Type B pancreatic cell (in vitro differentiated cells): ENCODE results near the gene EPHB1. TPM values are rescaled to one million over a fixed set of nuclear protein-coding genes. Genes with fewer than 3 reads are reported as not detected.

Experiments used
- DNase-seq: peaks from one replicate; pipeline ENCODE4 v3.0.0; 2021; ENCODE audit warnings: mixed read lengths; ENCODE audit not compliant: unreplicated experiment; ENCODE audit errors: extremely low spot score
- H3K27ac Mint-ChIP-seq: 2 replicates; pipeline ENCODE4 v1.8.0; 2021; ENCODE audit warnings: mild to moderate bottlenecking, mixed read lengths
- H3K27me3 Mint-ChIP-seq: 2 replicates; pipeline ENCODE4 v1.8.0; 2021; ENCODE audit warnings: mixed read lengths
- H3K36me3 Mint-ChIP-seq: 2 replicates; pipeline ENCODE4 v1.8.0; 2021; ENCODE audit warnings: mixed read lengths
- H3K4me1 Mint-ChIP-seq: one replicate; pipeline ENCODE4 v1.8.0; 2021; ENCODE audit warnings: mixed read lengths; ENCODE audit not compliant: unreplicated experiment
- H3K4me3 Mint-ChIP-seq: 2 replicates; pipeline ENCODE4 v1.8.0; 2021; ENCODE audit warnings: mild to moderate bottlenecking, mixed read lengths
- H3K9me3 Mint-ChIP-seq: 2 replicates; pipeline ENCODE4 v1.8.0; 2021; ENCODE audit warnings: mixed read lengths
- total RNA-seq: library from RNA; stranded (reverse); gene quantifications from 2 replicates; pipeline ENCODE4 v1.2.1, GENCODE V29; 2021; ENCODE audit warnings: low replicate concordance
- TF ChIP-seq, protein P1 (sequence below): fragments of 200-600 bp; sonication (generic); conservative IDR thresholded peaks from 2 replicates; pipeline ENCODE4 v1.5.0; 2021; ENCODE audit warnings: antibody characterized with exemption, mild to moderate bottlenecking

EPHB1 gene
- total RNA-seq, 1 donor from 2014 or later = 9.1 TPM

DNA sequence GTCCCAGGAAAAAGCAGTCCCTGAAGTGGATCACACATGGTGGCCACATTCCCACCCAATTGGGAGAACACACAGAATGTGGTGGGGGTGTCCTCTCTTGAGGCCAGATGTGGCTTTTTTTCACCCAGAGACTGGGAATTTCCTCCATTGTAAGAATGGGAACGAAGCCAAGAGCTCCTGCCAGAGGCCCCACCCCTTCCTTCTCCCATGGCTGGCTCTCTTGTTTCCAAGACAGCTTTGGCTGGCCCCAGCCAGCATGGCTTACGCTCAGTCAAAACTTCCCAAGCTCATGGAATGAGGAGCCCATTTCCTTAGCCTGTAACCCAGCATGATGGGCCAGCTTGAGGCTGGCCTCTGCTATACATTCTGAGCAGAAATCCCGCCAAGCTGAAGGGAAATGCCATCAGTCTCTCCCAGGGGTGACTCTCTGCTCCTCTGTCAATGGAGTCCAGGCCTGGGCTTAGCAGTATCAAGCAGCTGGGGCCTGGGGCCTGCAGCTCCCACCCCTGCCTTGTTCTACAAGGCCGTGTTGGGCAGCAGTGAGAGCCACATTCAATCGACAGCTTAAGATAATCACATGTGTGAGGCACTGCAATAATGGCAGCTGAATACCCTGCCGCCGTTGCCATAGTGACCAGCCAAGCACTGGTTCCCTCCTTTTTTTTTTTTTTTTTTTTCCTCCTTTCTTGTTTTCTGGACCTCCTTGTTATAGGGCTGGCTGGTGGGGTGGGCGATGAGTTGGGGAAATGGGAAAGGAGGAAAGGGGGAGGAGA lies 142.4 kb downstream of the EPHB1 start:
- TF ChIP-seq, protein P1, sequence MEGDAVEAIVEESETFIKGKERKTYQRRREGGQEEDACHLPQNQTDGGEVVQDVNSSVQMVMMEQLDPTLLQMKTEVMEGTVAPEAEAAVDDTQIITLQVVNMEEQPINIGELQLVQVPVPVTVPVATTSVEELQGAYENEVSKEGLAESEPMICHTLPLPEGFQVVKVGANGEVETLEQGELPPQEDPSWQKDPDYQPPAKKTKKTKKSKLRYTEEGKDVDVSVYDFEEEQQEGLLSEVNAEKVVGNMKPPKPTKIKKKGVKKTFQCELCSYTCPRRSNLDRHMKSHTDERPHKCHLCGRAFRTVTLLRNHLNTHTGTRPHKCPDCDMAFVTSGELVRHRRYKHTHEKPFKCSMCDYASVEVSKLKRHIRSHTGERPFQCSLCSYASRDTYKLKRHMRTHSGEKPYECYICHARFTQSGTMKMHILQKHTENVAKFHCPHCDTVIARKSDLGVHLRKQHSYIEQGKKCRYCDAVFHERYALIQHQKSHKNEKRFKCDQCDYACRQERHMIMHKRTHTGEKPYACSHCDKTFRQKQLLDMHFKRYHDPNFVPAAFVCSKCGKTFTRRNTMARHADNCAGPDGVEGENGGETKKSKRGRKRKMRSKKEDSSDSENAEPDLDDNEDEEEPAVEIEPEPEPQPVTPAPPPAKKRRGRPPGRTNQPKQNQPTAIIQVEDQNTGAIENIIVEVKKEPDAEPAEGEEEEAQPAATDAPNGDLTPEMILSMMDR = no peak
- H3K4me3 Mint-ChIP-seq = no peak overlapping the region
- H3K36me3 Mint-ChIP-seq = no peaks in the 10 kb centered on the region
- H3K27ac Mint-ChIP-seq = no peak overlapping the region
- H3K4me1 Mint-ChIP-seq = peaks cover 9% of the 10 kb centered on the region
- no peaks in the 10 kb centered on the region for H3K9me3 Mint-ChIP-seq
- no peak for DNase-seq
- peaks cover 82% of the 10 kb centered on the region for H3K27me3 Mint-ChIP-seq

DNA sequence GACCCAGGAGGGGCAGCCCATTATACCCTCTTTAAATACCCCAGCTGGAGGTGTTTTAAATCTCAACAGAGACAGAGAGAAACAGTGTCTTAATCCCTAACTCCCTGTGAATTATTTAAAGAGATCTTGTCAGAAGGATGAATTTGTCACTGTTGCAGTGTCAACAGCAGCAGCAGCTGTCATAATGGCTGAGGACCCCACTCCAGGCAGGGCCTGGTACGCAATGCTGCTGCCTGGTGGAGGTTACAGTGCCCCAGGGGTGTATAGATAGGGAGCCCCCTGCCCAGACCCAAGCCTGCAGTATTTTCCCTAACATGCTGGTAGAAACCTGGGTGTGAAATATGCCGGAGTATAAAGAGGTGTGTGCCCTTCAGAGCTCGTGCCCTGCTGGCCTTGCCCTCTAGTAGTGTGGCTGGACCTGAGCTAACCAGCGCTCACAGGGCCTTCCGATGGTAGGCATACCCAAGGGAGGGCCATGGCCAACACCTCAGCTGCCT lies 143.0 kb downstream of the EPHB1 start:
- H3K4me3 Mint-ChIP-seq = no peak overlapping the region

GRCh38 chr3:134939978-134940377 lies 144.9 kb downstream of the EPHB1 start:
- Mint-ChIP-seq H3K9me3 (no peaks in the 10 kb centered on the region), H3K4me3 (no peak overlapping the region), H3K27me3 (peaks cover 78% of the 10 kb centered on the region), H3K4me1 (no peaks in the 10 kb centered on the region), H3K27ac (no peak overlapping the region), H3K36me3 (no peaks in the 10 kb centered on the region)
- DNase-seq = no peak
- TF ChIP-seq, protein P1 = no peak

More for the DNA sequence above, 143.0 kb downstream of the EPHB1 start:
- Mint-ChIP-seq H3K4me1 (peaks cover 9% of the 10 kb centered on the region), H3K27ac (no peak overlapping the region), H3K36me3 (no peaks in the 10 kb centered on the region), H3K27me3 (peaks cover 81% of the 10 kb centered on the region), H3K9me3 (no peaks in the 10 kb centered on the region)
- no peak for DNase-seq
- TF ChIP-seq, protein P1 = no peak

- H3K27me3 Mint-ChIP-seq = peaks cover 78% of the 10 kb centered on the region
- H3K9me3 Mint-ChIP-seq = no peaks in the 10 kb centered on the region
- no peak overlapping the region for H3K4me3 Mint-ChIP-seq
- TF ChIP-seq, protein P1 = no peak
- H3K36me3 Mint-ChIP-seq = peaks cover 3% of the 10 kb centered on the region
- DNase-seq = no peak
- no peak overlapping the region for H3K27ac Mint-ChIP-seq
- H3K4me1 Mint-ChIP-seq = no peaks in the 10 kb centered on the region
These were observed 146.8 kb downstream of the EPHB1 start for GRCh38 chr3:134941820-134942219.

DNA sequence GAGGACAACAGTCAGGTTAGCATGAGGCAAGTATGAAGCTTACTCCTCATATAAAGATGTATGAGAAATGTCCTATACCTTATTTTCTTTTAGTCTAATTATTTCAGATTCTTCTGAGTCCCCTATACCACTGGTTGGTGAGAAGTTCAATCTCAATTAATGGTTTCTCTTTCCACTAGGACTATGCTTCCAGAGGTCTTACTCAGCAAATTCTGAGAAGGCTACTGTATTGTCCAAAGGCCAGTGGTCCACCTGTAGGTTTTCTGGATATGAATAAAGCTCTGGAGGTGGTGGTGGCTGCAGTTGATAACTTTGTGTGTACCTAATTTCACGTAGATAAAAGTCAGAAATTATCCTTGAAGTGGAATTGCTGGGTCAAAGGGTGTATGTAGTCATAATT lies 149.4 kb downstream of the EPHB1 start:
- Mint-ChIP-seq H3K4me3 (no peak overlapping the region), H3K36me3 (peaks cover 3% of the 10 kb centered on the region), H3K4me1 (no peaks in the 10 kb centered on the region), H3K9me3 (no peaks in the 10 kb centered on the region), H3K27ac (no peak overlapping the region), H3K27me3 (peaks cover 79% of the 10 kb centered on the region)
- TF ChIP-seq, protein P1 = no peak
- no peak for DNase-seq
